GM19372 (cell line): ENCODE results near the gene FAM9A.
"Not testable (repeated sequence)": the region's sequence is repeated elsewhere in the genome, so short reads cannot be mapped to it uniquely, and the experiment has no call there.

ENCODE experiments used
- ATAC-seq: cut with Tn5 transposase; IDR thresholded peaks from one replicate; pipeline ENCODE4 v1.9.1; 2021; ENCODE audit warnings: mild to moderate bottlenecking, low read depth, moderate library complexity; ENCODE audit not compliant: unreplicated experiment

Gene FAM9A

DNA sequence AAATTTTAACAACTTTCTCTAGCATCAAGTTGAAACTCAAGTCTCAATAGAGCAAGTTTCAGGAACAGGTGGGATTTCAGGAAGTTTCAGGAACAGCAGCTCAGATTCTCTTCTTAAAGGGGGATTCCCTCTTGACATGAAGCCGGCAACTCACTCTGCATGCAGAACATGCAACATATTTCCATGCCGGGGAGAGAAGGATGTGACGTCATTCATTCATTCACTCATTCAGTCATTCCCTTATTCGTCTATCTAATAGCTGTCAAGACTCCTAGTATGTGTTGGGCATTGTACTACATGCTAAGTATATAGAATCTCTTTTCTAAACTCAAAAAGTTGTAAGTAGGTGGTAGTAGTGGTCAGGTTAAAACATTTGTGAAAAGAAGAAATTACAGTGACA is 4.8 kb upstream of the FAM9A start:
- no peak for ATAC-seq

DNA sequence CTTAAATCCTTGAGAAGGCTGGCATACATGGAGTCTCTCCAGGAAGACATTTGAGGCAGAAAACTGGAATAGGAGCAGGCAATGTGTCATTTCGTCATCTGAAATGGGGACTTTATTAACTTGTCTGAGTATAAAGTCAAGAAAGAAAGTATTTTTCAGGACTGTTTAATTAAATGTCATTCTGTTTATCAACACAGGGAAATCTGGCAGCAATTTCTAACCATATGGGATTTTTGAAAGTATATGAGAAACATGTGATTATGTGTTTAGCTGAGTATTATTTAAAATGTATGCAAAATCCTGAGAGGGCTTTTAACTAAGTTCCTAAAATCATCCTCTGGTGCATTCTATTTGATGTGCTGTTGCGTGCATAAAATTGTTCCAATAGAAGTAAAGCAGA is 3.9 kb upstream of the FAM9A start:
- no peak for ATAC-seq

DNA sequence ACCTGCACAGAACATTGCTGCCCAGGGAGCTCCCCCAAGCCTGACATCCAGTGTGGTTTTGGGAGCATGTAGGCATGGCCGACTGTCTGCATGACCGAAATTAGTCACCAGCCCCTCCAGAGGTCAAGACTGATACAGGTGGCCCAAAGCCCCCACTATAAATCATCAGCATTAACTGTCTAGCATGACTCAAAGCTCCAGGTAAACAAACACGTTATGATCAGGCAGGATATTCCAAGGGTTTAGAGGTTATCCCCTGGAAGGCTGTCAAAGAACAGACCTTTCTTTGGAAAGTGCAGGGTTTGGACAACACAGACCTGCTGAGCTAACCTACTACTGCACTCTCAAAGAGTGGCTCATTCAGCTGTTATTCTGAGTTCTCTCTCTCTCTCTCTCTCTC is 2.1 kb upstream of the FAM9A start:
- ATAC-seq: no peak

DNA sequence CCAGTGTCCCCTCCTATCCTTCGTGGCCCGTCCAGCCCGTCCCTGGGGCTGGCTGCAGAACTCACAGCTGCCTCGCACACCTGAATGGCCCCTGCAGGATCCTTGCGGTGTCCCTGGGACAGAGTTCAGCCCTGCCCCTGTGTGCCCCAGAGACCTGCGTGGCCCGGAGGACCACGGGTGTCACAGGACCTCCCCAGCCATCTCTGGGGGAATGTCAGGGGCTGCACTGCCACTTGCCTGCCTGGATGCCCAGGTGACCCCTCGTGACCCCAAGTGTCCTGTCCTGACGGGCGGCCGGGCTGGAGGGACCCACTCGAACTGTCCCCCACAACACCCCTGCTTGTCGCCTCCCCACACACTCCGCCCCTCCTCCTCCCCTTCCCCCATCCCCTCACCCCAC is 832 bp downstream of the FAM9A start:
- not testable (repeated sequence) for ATAC-seq

DNA sequence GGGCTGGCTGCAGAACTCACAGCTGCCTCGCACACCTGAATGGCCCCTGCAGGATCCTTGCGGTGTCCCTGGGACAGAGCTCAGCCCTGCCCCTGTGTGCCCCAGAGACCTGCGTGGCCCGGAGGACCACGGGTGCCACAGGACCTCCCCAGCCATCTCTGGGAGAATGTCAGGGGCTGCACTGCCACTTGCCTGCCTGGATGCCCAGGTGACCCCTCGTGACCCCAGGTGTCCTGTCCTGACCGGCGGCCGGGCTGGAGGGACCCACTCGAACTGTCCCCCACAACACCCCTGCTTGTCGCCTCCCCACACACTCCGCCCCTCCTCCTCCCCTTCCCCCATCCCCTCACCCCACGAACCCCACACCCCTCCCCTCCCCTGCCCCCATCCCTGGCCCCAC is 1.9 kb downstream of the FAM9A start:
- ATAC-seq: not testable (repeated sequence)

DNA sequence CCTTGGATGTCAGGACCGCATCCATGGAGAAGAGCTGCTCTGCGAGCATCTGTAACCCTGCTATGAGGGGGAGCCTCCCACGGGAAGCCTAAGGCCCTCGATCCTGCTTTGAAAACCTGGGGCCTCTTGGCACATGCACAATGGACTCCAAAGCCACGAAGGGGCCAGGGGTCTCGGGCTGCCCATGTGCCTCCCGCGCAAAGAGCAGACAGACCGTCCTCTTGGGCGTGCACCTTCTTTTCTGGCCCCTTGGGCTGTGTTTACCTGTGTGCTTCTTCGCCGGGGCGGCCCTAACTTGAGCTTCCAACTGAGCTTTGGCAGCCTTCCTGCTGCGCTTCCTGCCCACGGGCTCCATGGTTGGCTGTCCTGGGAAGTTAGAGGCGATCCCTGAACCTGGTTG is 2.5 kb downstream of the FAM9A start:
- not testable (repeated sequence) for ATAC-seq

DNA sequence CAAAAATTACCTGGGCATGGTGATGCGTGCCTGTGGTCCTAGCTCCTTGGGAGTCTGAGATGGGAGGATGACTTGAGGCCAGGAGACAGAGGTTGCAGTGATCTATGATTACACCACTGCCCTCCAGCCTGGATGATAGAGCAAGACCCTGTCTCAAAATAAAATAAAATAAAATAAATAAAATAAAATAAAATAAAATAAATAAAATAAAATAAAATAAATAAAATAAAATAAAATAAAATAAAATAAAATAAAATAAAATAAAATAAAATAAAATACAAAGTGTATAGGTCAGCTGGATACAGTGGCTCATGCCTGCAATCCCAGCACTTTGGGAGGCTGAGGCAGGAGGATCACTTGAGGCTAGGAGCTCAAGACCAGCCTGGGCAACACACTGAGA is 14.1 kb downstream of the FAM9A start:
- not testable (repeated sequence) for ATAC-seq

DNA sequence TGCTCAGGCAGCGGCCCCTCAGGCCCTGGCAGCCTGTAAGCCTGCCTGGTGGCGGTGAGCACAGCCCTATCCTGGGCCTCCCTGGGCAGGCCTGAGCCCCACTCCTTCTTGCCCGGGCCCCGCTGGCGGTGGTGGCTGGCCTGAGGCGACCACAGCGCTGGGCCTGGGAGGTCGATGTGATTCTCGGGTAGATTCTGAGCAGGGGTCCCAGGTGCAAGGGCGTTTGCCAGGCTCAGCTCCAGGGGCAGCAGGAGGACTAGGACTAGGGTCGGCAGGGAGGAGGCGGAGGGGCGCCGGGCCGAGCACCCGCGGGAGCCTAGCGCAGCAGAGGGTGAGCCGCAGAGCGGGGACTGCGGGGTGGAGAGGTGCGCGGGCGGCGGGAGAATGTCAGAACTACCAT is 17.0 kb downstream of the FAM9A start:
- ATAC-seq: no peak

DNA sequence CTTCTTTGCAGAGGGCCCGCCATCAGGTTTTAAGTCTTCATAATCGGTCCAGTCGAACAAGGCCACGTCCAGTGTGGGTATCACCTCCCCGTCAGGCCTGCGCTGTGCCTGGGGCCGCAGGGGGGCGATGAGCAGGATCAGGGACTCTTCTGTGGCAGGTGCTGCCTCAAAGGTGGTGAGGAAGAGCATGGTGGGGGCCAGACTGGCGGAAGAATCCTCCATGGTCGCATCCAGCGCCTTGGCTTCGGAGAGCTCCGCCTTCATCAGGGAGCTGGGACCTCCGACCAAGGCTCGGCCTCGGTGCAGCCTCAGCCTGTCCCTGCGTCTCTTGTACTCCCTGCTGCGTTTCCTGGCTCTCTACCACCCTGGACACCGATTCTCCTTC is 17.5 kb downstream of the FAM9A start:
- no peak for ATAC-seq

DNA sequence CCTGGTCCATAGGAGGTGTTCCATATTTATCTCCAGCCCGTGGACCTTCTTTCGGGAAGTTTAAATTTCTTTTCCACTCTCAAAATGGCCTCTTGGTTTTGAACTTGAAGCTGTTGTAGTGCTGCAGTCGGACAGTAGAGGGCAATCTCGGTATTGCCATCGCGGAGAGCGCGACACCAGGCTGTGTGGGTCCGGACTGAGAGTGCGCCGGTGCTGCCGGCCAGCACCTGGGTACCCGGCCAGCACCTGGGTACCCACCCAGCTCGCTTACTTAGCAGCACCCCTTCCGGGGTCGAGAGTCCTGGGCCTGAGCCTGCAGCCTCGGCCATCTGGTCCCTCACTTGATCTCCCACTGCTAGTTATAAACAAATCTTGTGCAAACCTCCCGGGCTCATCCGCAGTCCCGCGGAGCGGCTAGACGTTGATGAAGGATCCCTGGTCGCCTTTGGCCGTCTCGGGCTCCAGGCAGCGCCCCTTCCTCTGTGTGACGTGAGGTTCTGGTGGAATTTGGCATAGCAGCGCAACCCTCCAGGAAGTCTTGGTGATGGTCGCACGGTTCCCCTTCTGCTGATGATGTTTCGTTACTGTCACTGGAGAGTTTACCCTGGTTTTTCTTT is 18.0 kb downstream of the FAM9A start:
- ATAC-seq: no peak

DNA sequence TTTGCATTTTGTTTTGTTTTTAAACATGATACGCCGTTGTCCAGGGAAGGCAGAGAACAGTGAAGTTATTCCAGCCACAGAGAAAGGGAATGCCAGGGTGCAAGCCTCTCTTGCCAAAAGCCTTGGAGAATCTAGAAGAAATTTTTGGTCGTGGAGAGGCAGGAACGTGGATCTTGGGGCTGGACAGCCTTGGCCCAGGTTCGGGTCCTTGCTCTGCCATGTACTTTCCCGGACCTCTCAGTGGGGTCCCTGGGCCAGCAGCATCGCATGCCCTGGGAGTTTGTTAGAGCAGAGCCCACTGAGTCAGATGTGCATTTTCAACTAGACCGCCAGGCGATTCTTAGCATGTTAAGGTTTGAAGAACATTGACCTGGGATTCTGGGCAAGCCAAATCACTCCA is 18.6 kb downstream of the FAM9A start:
- ATAC-seq: no peak

DNA sequence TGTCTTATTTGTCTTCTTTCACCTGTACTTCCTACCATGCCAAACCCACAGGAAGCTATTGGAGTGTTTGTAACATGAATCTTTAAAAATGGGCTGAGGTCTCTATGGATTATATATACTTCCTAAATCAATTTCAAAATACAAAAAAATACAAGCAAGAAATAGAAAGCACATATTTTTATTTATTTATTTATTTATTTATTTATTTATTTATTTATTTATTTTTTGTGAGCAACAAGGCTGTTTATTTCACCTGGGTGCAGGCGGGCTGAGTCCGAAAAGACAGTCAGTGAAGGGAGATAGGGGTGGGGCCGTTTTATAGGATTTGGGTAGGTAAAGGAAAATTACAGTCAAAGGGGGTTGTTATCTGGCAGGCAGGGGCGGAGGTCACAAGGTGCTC is 19.3 kb downstream of the FAM9A start:
- ATAC-seq: not testable (repeated sequence)

DNA sequence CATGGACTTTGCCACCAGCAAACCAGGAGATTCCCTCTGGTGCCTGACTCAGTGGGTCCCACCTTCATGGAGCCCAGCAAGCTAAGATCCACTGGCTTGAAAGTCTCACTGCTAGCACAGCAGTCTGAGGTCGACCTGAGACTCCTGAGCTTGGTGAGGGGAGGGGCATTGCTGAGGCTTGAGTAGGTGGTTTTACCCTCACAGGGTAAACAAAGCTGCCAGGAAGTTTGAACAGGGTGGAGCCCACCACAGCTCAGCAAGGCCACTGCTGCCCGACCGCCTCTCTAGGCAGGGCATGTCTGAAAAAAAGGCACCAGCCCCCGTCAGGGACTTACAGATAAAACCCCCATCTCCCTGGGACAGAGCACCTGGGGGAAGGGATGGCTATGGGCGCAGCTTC is 28.1 kb downstream of the FAM9A start:
- ATAC-seq: no peak

DNA sequence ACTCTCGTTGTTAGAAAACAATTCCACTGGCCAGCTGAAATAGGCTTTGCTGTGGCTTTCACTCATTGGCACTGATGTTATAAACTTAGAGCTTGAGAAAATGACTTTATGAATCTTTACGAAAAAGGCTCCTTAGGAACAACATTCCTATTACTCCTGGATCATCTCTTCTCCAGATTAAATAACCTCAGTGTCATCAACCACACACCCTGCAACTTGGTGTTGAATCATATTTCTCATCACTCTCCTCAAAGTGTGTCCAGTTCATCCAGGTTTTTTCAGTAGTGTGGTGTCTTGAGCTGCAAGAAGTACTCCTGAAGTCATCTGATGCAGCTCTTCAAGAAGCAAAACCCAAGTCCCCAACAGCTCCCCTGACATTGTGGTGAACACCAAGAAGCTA is 41.2 kb downstream of the FAM9A start:
- no peak for ATAC-seq

DNA sequence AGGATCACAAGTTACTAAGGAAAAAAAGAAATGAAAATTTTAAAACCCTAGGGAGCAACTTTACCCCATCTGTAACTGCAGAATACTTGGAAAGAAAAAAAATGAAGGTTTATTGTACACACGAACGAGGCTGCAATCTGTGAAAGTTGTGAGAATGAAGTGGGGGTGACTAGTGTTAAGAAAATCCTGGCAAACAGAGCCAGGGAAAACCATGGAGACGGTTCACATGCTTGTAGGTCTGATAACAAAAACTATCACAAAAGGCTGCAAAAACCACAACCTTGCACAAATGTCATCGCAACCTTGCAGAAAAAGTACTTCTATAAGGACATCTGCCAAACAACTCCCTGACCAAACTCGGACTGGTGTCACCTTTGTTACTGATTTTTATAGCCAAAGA is 42.5 kb downstream of the FAM9A start:
- ATAC-seq: not testable (repeated sequence)

DNA sequence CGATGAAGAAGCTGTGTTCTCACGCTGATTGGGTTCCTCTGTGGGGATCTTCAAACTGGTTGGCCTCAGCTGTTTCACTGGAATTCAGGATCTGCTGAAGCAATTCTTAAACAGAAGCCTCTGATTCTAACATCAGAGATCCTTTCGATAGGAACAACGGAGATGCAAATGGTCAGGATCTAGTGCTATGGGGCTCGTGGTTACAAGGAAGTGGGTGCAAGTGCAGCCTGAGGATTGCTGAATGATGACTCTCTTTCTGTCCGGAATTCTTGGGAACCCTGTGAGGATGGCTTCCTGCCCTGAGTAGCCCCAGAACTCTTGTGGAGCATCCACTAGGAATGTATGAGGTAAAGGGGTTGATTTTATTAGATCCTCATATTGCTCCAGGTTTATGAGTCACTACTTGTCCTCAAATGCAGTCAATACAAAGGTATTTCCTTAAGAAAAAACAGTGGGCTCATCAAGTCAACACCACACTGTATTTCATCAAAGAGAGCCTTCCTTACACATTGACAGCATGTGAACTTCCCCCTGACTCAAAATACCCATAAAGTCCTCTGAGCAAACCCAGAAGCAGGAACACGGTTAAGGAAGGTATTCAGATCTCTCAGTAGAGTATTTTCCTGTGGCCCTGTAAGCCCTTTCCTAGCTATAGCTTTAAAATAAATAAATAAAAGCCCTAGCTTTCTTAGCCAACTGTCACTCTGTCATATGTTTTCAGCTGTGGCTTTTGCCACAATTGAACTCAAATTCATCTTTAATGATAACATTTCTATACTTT is 43.4 kb downstream of the FAM9A start:
- ATAC-seq: not testable (repeated sequence)

DNA sequence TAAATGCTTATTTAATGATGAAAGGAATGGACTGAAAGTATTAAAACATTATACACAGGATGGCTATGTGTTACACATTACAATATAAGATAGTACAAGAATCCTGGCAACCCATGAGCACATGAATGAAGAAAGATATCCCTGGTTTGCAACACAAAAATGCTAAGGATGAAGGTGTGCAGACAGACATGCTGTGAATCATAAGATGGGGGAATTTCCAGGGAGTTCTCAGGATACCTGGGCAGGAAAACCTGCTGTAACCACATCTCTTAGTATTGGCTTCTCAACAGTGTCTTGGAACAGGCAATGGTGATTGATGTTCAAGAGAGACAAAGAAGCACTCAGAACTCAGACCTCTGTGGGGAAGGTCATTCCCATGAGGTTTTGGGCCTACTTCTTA is 45.4 kb downstream of the FAM9A start:
- no peak for ATAC-seq

DNA sequence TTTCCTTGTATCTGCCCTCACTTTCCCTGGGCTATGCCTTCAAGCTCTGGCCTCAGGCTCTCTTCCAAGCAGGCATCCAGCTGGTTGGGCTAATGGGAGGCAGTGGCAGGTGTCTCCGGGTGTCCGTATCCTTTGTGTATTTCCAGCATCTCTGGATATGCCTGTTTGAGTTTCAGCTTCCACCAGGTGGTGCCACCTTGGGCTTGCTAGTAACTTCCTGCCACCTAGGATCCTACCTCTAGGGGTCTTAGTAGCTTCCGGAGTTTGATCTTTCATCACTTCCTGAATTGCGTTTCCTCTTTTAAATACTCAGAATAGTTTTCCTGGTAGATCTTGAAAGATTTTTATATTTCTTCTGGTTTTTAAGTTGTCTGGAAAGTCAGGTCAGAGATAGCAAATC is 46.1 kb downstream of the FAM9A start:
- no peak for ATAC-seq

DNA sequence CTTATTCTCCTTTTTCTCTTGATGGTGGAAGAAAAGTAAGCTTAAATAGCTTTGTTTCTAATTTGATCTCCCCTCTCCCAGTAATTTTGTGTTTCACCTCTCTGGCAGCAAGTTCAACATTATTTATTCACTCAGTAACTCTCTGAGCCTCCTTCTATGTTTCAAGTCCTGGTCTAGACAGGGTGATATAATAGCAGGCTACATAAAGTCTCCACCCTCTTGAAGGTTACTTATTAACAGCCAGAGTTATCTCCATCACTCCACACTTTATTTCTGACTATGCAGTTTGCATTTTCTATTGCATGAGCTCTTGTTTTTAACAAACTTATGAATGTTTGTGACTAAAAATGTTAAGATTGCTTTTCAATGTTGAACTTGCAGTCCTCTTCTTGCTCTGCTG is 51.5 kb downstream of the FAM9A start:
- ATAC-seq: no peak

DNA sequence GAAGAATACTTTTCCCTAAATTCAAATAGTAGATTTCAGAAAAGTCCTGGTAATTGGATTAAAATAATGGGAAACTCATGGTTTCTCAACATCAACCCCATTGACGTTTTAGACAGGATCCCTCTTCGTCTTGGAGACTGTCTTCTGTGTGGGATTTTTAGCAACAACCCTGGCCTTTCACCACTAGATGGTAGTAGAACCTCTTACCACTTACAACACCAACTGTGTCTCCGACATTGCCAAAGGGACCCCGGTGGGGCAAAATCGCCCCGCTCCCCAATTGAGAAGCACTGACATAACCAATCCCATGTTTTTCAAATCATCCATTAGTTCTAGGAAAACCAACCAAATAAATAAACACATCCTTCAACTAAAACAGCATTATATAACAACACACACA is 52.3 kb downstream of the FAM9A start:
- no peak for ATAC-seq

DNA sequence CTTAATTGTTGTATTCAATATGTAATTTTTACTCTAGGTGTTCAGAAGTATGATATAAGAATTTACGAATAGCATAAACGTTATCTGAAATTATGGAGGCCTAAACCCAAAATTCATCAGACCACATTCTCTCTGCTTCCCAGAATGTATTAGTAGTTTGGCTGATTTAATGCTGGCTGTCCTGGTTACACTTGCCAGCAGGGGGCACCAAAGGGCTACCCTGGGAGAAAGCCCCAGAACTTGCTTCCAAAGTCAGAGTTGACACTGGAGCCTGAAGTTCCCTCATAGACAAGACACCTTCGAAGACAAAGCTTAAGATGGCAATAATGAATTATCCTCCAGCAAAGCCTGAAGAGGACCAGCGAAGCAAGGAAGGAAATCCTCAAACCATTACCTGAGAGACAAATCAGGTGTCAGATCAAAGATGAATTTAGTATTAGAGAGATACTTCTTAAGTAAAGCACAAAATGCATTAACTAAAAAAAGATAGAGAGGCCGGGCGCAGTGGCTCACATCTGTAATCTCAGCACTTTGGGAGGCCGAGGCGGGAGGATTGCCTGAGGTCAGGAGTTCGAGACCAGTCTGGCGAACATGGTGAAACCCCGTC is 58.0 kb downstream of the FAM9A start:
- no peak for ATAC-seq

DNA sequence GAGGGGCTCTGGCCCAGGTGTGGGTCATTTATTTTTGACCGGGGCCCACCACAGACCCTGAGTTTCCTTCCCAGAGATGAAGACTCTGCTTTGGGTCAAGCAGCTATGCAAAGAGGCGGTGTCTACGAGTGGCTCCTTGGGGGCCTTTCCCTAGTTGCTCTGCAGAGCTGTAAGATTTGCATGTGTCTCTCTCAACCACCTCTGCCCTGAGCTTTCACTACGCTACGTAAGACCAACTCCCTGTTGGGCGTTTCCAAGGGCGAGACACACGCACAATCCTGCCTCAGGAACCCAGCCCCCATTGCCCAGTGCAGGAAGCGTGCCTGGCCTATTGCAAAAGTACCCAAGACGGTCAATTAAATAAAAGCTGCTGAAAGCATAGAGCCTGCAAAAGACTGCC is 59.2 kb downstream of the FAM9A start:
- ATAC-seq: no peak
